Measurements from ENCODE around the gene ZSWIM3.

DNA sequence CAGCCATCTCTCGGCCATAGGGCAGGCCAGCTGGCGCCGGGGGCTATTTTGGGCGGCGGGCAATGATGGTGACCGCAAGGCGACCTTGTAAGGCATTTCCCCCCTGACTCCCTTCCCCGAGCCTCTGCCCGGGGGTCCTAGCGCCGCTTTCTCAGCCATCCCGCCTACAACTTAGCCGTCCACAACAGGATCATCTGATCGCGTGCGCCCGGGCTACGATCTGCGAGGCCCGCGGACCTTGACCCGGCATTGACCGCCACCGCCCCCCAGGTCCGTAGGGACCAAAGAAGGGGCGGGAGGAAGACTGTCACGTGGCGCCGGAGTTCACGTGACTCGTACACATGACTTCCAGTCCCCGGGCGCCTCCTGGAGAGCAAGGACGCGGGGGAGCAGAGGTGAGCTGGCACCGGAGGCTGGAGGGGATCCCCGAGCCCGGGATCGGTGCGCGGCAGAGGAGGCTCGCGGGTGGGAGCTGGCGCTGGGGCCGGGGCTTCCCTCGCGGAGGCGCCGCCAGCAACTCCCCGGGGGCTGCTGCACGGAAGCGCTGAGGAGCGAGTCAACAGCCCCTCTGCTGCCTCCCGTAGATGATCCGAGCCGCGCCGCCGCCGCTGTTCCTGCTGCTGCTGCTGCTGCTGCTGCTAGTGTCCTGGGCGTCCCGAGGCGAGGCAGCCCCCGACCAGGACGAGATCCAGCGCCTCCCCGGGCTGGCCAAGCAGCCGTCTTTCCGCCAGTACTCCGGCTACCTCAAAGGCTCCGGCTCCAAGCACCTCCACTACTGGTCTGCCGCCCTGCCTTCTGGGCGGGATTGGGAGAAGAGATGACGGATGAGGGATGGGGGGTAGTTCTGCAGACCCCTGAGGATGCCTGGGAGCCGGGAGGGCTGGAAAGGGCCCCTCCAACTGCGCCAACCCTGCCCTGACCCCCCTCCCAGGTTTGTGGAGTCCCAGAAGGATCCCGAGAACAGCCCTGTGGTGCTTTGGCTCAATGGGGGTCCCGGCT is 33.9 kb downstream of the ZSWIM3 start, which contains the start of the genes CTSA and NEURL2:
- TF ChIP-seq, protein P1, sequence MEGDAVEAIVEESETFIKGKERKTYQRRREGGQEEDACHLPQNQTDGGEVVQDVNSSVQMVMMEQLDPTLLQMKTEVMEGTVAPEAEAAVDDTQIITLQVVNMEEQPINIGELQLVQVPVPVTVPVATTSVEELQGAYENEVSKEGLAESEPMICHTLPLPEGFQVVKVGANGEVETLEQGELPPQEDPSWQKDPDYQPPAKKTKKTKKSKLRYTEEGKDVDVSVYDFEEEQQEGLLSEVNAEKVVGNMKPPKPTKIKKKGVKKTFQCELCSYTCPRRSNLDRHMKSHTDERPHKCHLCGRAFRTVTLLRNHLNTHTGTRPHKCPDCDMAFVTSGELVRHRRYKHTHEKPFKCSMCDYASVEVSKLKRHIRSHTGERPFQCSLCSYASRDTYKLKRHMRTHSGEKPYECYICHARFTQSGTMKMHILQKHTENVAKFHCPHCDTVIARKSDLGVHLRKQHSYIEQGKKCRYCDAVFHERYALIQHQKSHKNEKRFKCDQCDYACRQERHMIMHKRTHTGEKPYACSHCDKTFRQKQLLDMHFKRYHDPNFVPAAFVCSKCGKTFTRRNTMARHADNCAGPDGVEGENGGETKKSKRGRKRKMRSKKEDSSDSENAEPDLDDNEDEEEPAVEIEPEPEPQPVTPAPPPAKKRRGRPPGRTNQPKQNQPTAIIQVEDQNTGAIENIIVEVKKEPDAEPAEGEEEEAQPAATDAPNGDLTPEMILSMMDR (IDR thresholded peaks at IDR 0.05), result peak in 1 of 4 donors; percentile 15
- peak; percentile 80 for TF ChIP-seq POLR2A (IDR thresholded peaks at IDR 0.05)

All from right lobe of liver (tissue), 4 donors.